WTC11 (cell line): Measurements from ENCODE around the gene BBS5.

Source experiments
- CBFB ChIP-seq: sonication (generic); formaldehyde crosslinking; IDR thresholded peaks from 2 replicates; pipeline ENCODE4 v1.8.1; 2022; ENCODE audit warnings: mild to moderate bottlenecking, low read depth, missing genetic modification reagents
- CREB1 ChIP-seq: sonication (generic); formaldehyde crosslinking; IDR thresholded peaks from 2 replicates; pipeline ENCODE4 v1.8.0; 2023; ENCODE audit warnings: mild to moderate bottlenecking, missing genetic modification reagents
- ELF4 ChIP-seq: sonication (generic); formaldehyde crosslinking; IDR thresholded peaks from 2 replicates; pipeline ENCODE4 v1.8.1; 2022; ENCODE audit warnings: low read depth, mild to moderate bottlenecking, moderate library complexity, missing genetic modification reagents
- ESRRA ChIP-seq: sonication (generic); formaldehyde crosslinking; IDR thresholded peaks from 2 replicates; pipeline ENCODE4 v1.8.1; 2022; ENCODE audit warnings: mild to moderate bottlenecking, missing genetic modification reagents, borderline replicate concordance
- HMGXB4 ChIP-seq: sonication (generic); formaldehyde crosslinking; IDR thresholded peaks from 2 replicates; pipeline ENCODE4 v1.8.1; 2023; ENCODE audit warnings: mild to moderate bottlenecking, moderate library complexity, missing genetic modification reagents
- MAX ChIP-seq: sonication (generic); formaldehyde crosslinking; IDR thresholded peaks from 2 replicates; pipeline ENCODE4 v1.8.0; 2022; ENCODE audit warnings: mild to moderate bottlenecking, missing genetic modification reagents
- SP1 ChIP-seq: sonication (generic); formaldehyde crosslinking; conservative IDR thresholded peaks from 2 replicates; pipeline ENCODE4 v1.8.1; 2022; ENCODE audit warnings: missing genetic modification reagents
- TEAD1 ChIP-seq: sonication (generic); formaldehyde crosslinking; IDR thresholded peaks from 2 replicates; pipeline ENCODE4 v1.8.0; 2022; ENCODE audit warnings: mild to moderate bottlenecking, missing genetic modification reagents
- TF ChIP-seq, protein P1 (sequence below): sonication (generic); formaldehyde crosslinking; IDR thresholded peaks from 2 replicates; pipeline ENCODE4 v1.8.1; 2023; ENCODE audit warnings: mild to moderate bottlenecking, missing genetic modification reagents, moderate library complexity
- TF ChIP-seq, protein P2 (sequence below): fragments of 200-600 bp; IDR thresholded peaks from 2 replicates; pipeline ENCODE4 v1.8.0; 2022; ENCODE audit warnings: antibody characterized with exemption

- TF ChIP-seq TEAD1 (CRISPR knock-in tag) = no peak
- TF ChIP-seq CBFB (CRISPR knock-in tag) = no peak
- TF ChIP-seq ESRRA (CRISPR knock-in tag) = no peak
- TF ChIP-seq, protein P1, sequence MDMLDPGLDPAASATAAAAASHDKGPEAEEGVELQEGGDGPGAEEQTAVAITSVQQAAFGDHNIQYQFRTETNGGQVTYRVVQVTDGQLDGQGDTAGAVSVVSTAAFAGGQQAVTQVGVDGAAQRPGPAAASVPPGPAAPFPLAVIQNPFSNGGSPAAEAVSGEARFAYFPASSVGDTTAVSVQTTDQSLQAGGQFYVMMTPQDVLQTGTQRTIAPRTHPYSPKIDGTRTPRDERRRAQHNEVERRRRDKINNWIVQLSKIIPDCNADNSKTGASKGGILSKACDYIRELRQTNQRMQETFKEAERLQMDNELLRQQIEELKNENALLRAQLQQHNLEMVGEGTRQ (CRISPR knock-in tag) = no peak
- no peak for TF ChIP-seq SP1 (CRISPR knock-in tag)
- TF ChIP-seq, protein P2, sequence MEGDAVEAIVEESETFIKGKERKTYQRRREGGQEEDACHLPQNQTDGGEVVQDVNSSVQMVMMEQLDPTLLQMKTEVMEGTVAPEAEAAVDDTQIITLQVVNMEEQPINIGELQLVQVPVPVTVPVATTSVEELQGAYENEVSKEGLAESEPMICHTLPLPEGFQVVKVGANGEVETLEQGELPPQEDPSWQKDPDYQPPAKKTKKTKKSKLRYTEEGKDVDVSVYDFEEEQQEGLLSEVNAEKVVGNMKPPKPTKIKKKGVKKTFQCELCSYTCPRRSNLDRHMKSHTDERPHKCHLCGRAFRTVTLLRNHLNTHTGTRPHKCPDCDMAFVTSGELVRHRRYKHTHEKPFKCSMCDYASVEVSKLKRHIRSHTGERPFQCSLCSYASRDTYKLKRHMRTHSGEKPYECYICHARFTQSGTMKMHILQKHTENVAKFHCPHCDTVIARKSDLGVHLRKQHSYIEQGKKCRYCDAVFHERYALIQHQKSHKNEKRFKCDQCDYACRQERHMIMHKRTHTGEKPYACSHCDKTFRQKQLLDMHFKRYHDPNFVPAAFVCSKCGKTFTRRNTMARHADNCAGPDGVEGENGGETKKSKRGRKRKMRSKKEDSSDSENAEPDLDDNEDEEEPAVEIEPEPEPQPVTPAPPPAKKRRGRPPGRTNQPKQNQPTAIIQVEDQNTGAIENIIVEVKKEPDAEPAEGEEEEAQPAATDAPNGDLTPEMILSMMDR = no peak
- TF ChIP-seq MAX = no peak
- TF ChIP-seq ELF4 (CRISPR knock-in tag) = no peak
- TF ChIP-seq CREB1 (CRISPR knock-in tag) = no peak
- TF ChIP-seq HMGXB4 = no peak
Measured at GRCh38 chr2:169452080-169452479, 27.2 kb upstream of the BBS5 start.
